Measurements from ENCODE around the gene PRR33.

PRR33 gene

DNA sequence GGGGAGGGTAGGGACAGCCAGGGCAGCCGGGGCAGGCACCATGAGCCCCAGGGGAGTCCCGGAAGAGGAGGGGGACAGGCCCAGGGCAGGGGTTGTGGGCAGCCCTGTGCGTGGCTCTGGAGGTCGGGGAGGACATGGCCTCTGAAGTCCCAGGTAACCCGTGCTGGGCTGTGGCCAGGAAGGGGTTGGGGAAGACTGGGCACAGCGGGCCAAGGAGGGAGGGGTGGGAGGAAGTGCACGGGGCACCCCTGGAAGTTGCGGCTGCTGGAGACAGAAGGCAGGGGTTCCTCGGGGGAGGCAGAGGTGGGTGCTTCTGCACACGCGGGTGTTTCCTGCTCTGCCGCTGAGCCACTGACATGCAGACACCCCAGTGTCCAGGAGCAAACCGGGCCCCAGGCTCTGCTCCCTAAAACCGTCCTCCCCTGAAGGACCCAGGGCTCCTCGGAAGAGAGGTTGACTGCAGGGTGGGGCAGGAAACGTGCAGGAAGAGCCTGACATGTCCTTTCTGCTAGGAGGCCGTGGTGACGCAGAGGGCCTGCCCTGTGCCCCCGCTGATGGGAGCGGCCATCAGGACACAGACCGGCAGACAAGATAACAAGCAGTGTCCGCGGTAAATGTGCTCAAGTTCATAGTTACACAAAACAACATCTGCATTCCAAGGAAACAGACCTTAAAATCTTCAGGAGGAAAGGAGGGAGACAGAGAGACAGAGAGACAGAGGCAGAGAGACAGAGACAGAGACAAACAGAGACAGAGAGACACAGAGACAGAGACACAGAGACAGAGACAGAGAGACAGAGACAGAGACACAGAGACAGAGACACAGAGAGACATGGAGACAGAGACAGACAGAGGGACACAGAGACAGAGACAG, 47.2 kb downstream of the PRR33 start:
- TF ChIP-seq CTCF (IDR thresholded peaks at IDR 0.05; ENCODE audit: borderline replicate concordance, extremely low read depth, low read length, poor library complexity, severe bottlenecking): no peak
- TF ChIP-seq EZH2 (IDR thresholded peaks at IDR 0.05; ENCODE audit: borderline replicate concordance, low read depth, low read length, severe bottlenecking): no peak
- H3K9ac ChIP-seq (ENCODE audit: low read depth, low read length): no peak overlapping the region
- no peaks in the 10 kb centered on the region for H3K9me3 ChIP-seq (ENCODE audit: insufficient read depth, low read length, severe bottlenecking)
- H3K4me3 ChIP-seq (ENCODE audit: low read depth in 1 of 2, low read length in 2 of 2): no peak overlapping the region
- no peaks in the 10 kb centered on the region; the same call in 1 of the 2 replicates for H4K20me1 ChIP-seq (ENCODE audit: insufficient read depth, low read length)
- H3K79me2 ChIP-seq (ENCODE audit: insufficient read depth, low read length): no peaks in the 10 kb centered on the region
- H3K36me3 ChIP-seq (ENCODE audit: insufficient read depth, low read length): no peaks in the 10 kb centered on the region
- no peak overlapping the region for H2AFZ ChIP-seq (ENCODE audit: low read depth, low read length)
- DNase-seq: no peak
- H3K4me1 ChIP-seq (ENCODE audit: insufficient read depth, low read length): no peaks in the 10 kb centered on the region
- no peak for ATAC-seq (ENCODE audit: insufficient read depth, low read depth)
- peaks cover 6% of the 10 kb centered on the region for H3K27me3 ChIP-seq (ENCODE audit: insufficient read depth, low read length, poor library complexity)
- H3K27ac ChIP-seq (ENCODE audit: low read length): no peak overlapping the region
- no peak overlapping the region for H3K4me2 ChIP-seq (ENCODE audit: insufficient read depth, low read length)

DNA sequence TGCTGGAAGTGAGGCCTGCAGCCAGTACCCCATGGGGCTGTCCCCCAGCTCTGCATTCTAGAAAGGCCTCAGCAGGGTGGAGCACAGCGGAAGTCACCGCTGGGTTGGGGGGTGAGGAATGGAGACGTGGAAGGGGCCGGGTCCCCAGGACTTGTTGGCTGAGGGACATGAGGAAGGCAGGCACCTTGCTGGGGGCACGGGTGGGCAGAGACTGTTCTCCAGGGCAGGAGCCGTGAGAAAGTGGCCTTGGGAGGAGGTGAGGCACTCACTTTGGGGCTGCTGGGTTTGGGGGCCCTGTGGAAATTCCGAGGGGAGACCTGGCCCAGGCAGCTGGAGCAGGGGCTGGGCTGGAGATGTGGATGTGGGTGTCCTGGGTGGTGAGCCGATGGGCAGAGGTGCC, 47.9 kb downstream of the PRR33 start:
- no peak overlapping the region for H3K4me3 ChIP-seq (ENCODE audit: low read depth in 1 of 2, low read length in 2 of 2)
- DNase-seq (no peak), ATAC-seq (ENCODE audit: insufficient read depth, low read depth) (no peak)
- no peaks in the 10 kb centered on the region for H3K36me3 ChIP-seq (ENCODE audit: insufficient read depth, low read length)
- no peaks in the 10 kb centered on the region for H3K4me1 ChIP-seq (ENCODE audit: insufficient read depth, low read length)
- peaks cover 6% of the 10 kb centered on the region for H3K27me3 ChIP-seq (ENCODE audit: insufficient read depth, low read length, poor library complexity)
- no peak overlapping the region for H2AFZ ChIP-seq (ENCODE audit: low read depth, low read length)
- no peaks in the 10 kb centered on the region for H3K79me2 ChIP-seq (ENCODE audit: insufficient read depth, low read length)
- no peak overlapping the region for H3K27ac ChIP-seq (ENCODE audit: low read length)
- H3K4me2 ChIP-seq (ENCODE audit: insufficient read depth, low read length): no peak overlapping the region
- TF ChIP-seq EZH2 (IDR thresholded peaks at IDR 0.05; ENCODE audit: borderline replicate concordance, low read depth, low read length, severe bottlenecking) (no peak), CTCF (IDR thresholded peaks at IDR 0.05; ENCODE audit: borderline replicate concordance, extremely low read depth, low read length, poor library complexity, severe bottlenecking) (no peak)
- H3K9ac ChIP-seq (ENCODE audit: low read depth, low read length): no peak overlapping the region
- no peaks in the 10 kb centered on the region; the same call in 1 of the 2 replicates for H4K20me1 ChIP-seq (ENCODE audit: insufficient read depth, low read length)
- no peaks in the 10 kb centered on the region for H3K9me3 ChIP-seq (ENCODE audit: insufficient read depth, low read length, severe bottlenecking)

GRCh38 chr11:1843098-1843473, 48.6 kb downstream of the PRR33 start:
- H3K4me1 ChIP-seq (ENCODE audit: insufficient read depth, low read length): no peaks in the 10 kb centered on the region
- TF ChIP-seq CTCF (IDR thresholded peaks at IDR 0.05; ENCODE audit: borderline replicate concordance, extremely low read depth, low read length, poor library complexity, severe bottlenecking) (no peak), EZH2 (IDR thresholded peaks at IDR 0.05; ENCODE audit: borderline replicate concordance, low read depth, low read length, severe bottlenecking) (no peak)
- ATAC-seq (ENCODE audit: insufficient read depth, low read depth): no peak

More at GRCh38 chr11:1843098-1843473, 48.6 kb downstream of the PRR33 start:
- no peaks in the 10 kb centered on the region for H3K79me2 ChIP-seq (ENCODE audit: insufficient read depth, low read length)
- no peaks in the 10 kb centered on the region for H3K36me3 ChIP-seq (ENCODE audit: insufficient read depth, low read length)
- H3K27ac ChIP-seq (ENCODE audit: low read length): no peak overlapping the region
- H3K27me3 ChIP-seq (ENCODE audit: insufficient read depth, low read length, poor library complexity): peaks cover 6% of the 10 kb centered on the region
- no peak overlapping the region for H3K4me3 ChIP-seq (ENCODE audit: low read depth in 1 of 2, low read length in 2 of 2)
- H3K4me2 ChIP-seq (ENCODE audit: insufficient read depth, low read length): no peak overlapping the region
- no peaks in the 10 kb centered on the region; the same call in 1 of the 2 replicates for H4K20me1 ChIP-seq (ENCODE audit: insufficient read depth, low read length)
- no peak overlapping the region for H2AFZ ChIP-seq (ENCODE audit: low read depth, low read length)
- H3K9ac ChIP-seq (ENCODE audit: low read depth, low read length): no peak overlapping the region
- no peaks in the 10 kb centered on the region for H3K9me3 ChIP-seq (ENCODE audit: insufficient read depth, low read length, severe bottlenecking)
- DNase-seq: no peak

Data from DND-41 (cell line).